Body of pancreas (tissue), 4 donors: ENCODE data around the gene ECHS1.

ENCODE experiments used
- CTCF ChIP-seq, 7 experiments: fragments of 450-650 bp in 4 of 7; fragments of 200-600 bp in 3 of 7; sonication (generic) in 3 of 7; IDR thresholded peaks; one replicate each; pipeline ENCODE4 v1.5.1; 2016 to 2019; ENCODE audit warnings: antibody characterized with exemption in 7 of 7
- POLR2A ChIP-seq, 3 donors: fragments of 450-650 bp; IDR thresholded peaks; one replicate each; pipeline ENCODE4 v1.6.1; 2016; ENCODE audit warnings: antibody characterized with exemption in 3 of 3, mild to moderate bottlenecking in 2 of 3

- no peak for TF ChIP-seq CTCF (IDR thresholded peaks at IDR 0.05)
- no peak for TF ChIP-seq POLR2A (IDR thresholded peaks at IDR 0.05)
Measured at GRCh38 chr10:133391249-133391635, 18.1 kb upstream of the ECHS1 start.
